Measurements from ENCODE around the gene ZNF521.

DNA sequence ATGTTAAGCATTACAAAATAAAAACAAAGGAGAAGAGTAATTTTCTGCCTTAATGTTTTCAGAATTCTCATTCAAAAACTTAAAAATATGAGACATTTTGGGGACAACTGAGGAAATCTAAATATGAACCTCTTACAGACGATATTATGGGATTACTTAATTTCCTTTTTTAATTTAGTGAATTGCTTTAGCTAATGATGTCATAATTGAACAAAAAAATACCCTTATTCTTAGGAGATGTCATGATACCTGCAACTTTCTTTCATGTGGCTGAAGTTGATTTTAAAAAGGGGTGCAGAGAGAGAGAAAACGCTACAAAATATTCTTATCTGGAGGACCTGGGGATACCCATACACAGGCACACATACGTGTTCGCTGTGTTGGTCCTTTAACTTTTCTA is 129.3 kb downstream of the ZNF521 start:
- TF ChIP-seq CTCF (conservative IDR thresholded peaks at IDR 0.05) (no peak), EZH2 (IDR thresholded peaks at IDR 0.05; ENCODE audit: low read depth) (no peak)

All from PC-9 (cell line).